DND-41 (cell line): Measurements from ENCODE around the gene TXNDC11.

Source experiments
- CTCF ChIP-seq: IDR thresholded peaks from 2 replicates; pipeline ENCODE4 v1.5.1; 2012; ENCODE audit warnings: borderline replicate concordance, low read length, moderate library complexity, mild to moderate bottlenecking; ENCODE audit not compliant: poor library complexity, severe bottlenecking; ENCODE audit errors: extremely low read depth
- EZH2 ChIP-seq: IDR thresholded peaks from 3 replicates; pipeline ENCODE4 v1.6.1; 2012; ENCODE audit warnings: borderline replicate concordance, low read depth, mild to moderate bottlenecking, moderate library complexity, low read length, inconsistent platforms; ENCODE audit not compliant: severe bottlenecking

GRCh38 chr16:11674818-11675560 lies 67.7 kb downstream of the TXNDC11 start:
- TF ChIP-seq CTCF (no peak), EZH2 (no peak)
